ENCODE data around the gene ME1. TPM values are rescaled to one million over a fixed set of nuclear protein-coding genes. Genes with fewer than 3 reads are reported as not detected.

ME1 gene
- total RNA-seq, 1 experiment from 2014 or later: 7.8 TPM

- Histone ChIP-seq H3K79me2 (ENCODE audit: insufficient read depth, low read length) (no peaks in the 10 kb centered on the region), H4K91ac (ENCODE audit: insufficient read length, low read depth, low read length) (no peak overlapping the region), H3K79me1 (ENCODE audit: insufficient read depth, low read depth, low read length, poor library complexity, severe bottlenecking) (no peaks in the 10 kb centered on the region), H4K8ac (replicated peaks; ENCODE audit: insufficient read length, low read depth, low read length) (no peak overlapping the region), H2BK15ac (ENCODE audit: low read depth, low read length) (no peak overlapping the region), H3K27me3 (ENCODE audit: insufficient read depth, low read length) (no peaks in the 10 kb centered on the region), H3K23ac (ENCODE audit: insufficient read length, low read depth, low read length) (no peak overlapping the region), H3K27ac (ENCODE audit: insufficient read length, low read depth, low read length) (no peak overlapping the region), H3K4me2 (ENCODE audit: insufficient read depth, insufficient read length, low read length) (no peak overlapping the region), H3K9ac (ENCODE audit: extremely low read depth, insufficient read length, low read length) (no peak overlapping the region), H3K14ac (ENCODE audit: insufficient read depth, low read length) (no peak overlapping the region), H4K5ac (ENCODE audit: insufficient read length, low read depth, low read length) (no peak overlapping the region), H3T11ph (ENCODE audit: low read length) (no peak overlapping the region), H3K9me3 (ENCODE audit: control insufficient read depth, low read depth, low read length) (no peaks in the 10 kb centered on the region), H2AFZ (ENCODE audit: low read length) (no peak overlapping the region), H3K18ac (ENCODE audit: insufficient read length, low read depth, low read length) (no peak overlapping the region), H3K23me2 (ENCODE audit: insufficient read length, low read depth, low read length, poor library complexity, severe bottlenecking) (no peaks in the 10 kb centered on the region), H3K4ac (ENCODE audit: low read depth, low read length) (no peak overlapping the region), H4K20me1 (ENCODE audit: control insufficient read depth, insufficient read depth, insufficient read length) (no peaks in the 10 kb centered on the region), H2BK120ac (ENCODE audit: low read depth, low read length, poor library complexity, severe bottlenecking) (no peak overlapping the region), H2BK12ac (ENCODE audit: insufficient read length, low read depth, low read length) (no peak overlapping the region), H2BK5ac (ENCODE audit: insufficient read length, low read length) (no peak overlapping the region), H3K4me1 (ENCODE audit: insufficient read depth, low read length) (no peaks in the 10 kb centered on the region), H3K56ac (ENCODE audit: insufficient read length, low read depth, low read length) (no peak overlapping the region), H2BK20ac (ENCODE audit: low read depth, low read length, poor library complexity, severe bottlenecking) (no peak overlapping the region), H2AK5ac (ENCODE audit: insufficient read length, low read length) (no peak overlapping the region)
- TF ChIP-seq, protein P1, sequence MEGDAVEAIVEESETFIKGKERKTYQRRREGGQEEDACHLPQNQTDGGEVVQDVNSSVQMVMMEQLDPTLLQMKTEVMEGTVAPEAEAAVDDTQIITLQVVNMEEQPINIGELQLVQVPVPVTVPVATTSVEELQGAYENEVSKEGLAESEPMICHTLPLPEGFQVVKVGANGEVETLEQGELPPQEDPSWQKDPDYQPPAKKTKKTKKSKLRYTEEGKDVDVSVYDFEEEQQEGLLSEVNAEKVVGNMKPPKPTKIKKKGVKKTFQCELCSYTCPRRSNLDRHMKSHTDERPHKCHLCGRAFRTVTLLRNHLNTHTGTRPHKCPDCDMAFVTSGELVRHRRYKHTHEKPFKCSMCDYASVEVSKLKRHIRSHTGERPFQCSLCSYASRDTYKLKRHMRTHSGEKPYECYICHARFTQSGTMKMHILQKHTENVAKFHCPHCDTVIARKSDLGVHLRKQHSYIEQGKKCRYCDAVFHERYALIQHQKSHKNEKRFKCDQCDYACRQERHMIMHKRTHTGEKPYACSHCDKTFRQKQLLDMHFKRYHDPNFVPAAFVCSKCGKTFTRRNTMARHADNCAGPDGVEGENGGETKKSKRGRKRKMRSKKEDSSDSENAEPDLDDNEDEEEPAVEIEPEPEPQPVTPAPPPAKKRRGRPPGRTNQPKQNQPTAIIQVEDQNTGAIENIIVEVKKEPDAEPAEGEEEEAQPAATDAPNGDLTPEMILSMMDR (conservative IDR thresholded peaks at IDR 0.05): peak; percentile 74
- H3K36me3 Mint-ChIP-seq (ENCODE audit: insufficient read depth in 1 of 3, low read depth in 3 of 3): no peaks in the 10 kb centered on the region
- no peaks in the 10 kb centered on the region for H3K27me3 Mint-ChIP-seq (ENCODE audit: low read depth)
- no CpG with 5 or more reads among the region's 3 CpGs for WGBS (ENCODE audit: extremely low coverage, insufficient read length, low lambda C conversion rate)
- H3K9me3 Mint-ChIP-seq: no peaks in the 10 kb centered on the region
- no peak overlapping the region for H3K27ac Mint-ChIP-seq
- DNase-seq: no peak
- no peaks in the 10 kb centered on the region for H3K4me1 Mint-ChIP-seq
- no peak overlapping the region for H3K4me3 Mint-ChIP-seq
Observed at GRCh38 chr6:83221889-83222479, 208.9 kb downstream of the ME1 start.
